CD14-positive monocyte (primary cell): ENCODE measurements around the gene TCP11. TPM values are rescaled to one million over a fixed set of nuclear protein-coding genes. Genes with fewer than 3 reads are reported as not detected.

Source experiments
- DNase-seq, 3 donors: peaks; one replicate each; pipeline ENCODE4 v3.0.0-alpha.2; 2011 to 2022
- H2AFZ ChIP-seq: 2 replicates; pipeline ENCODE4 v1.6.0; 2012; ENCODE audit warnings: mild to moderate bottlenecking, low read depth, low read length, inconsistent platforms; ENCODE audit not compliant: insufficient read depth, poor library complexity, severe bottlenecking
- H3K27ac ChIP-seq, 2 donors: 1 replicate in 1 of 2; 2 replicates in 1 of 2; pipeline ENCODE4 v1.5.1; 2012 to 2013; ENCODE audit warnings: low read length in 2 of 2, control low read depth in 1 of 2, inconsistent platforms in 1 of 2, low read depth in 1 of 2, mild to moderate bottlenecking in 1 of 2
- H3K27me3 ChIP-seq, 2 donors: one replicate each; pipeline versions ENCODE4 v1.6.0 to v1.6.1; 2011 to 2013; ENCODE audit warnings: low read length in 2 of 2; ENCODE audit not compliant: control insufficient read depth in 2 of 2, insufficient read depth in 2 of 2
- H3K36me3 ChIP-seq, 2 donors: replicated peaks in 1 of 2; 1 replicate in 1 of 2; 2 replicates in 1 of 2; pipeline versions ENCODE4 v1.5.1 to v1.6.1; 2012 to 2013; ENCODE audit warnings: low read length in 2 of 2, control low read depth in 1 of 2, inconsistent platforms in 1 of 2, mild to moderate bottlenecking in 1 of 2; ENCODE audit not compliant: insufficient read depth in 2 of 2, control insufficient read depth in 1 of 2
- H3K4me1 ChIP-seq, 2 donors: 1 replicate in 1 of 2; 2 replicates in 1 of 2; pipeline versions ENCODE4 v1.5.1 to v1.6.1; 2012 to 2013; ENCODE audit warnings: low read length in 2 of 2, control low read depth in 1 of 2, inconsistent platforms in 1 of 2, mild to moderate bottlenecking in 1 of 2, moderate library complexity in 1 of 2; ENCODE audit not compliant: insufficient read depth in 2 of 2, control insufficient read depth in 1 of 2
- H3K4me2 ChIP-seq: replicated peaks from 2 replicates; pipeline ENCODE3; 2012; ENCODE audit warnings: low read length, moderate library complexity, mild to moderate bottlenecking; ENCODE audit not compliant: poor library complexity, severe bottlenecking; ENCODE audit errors: extremely low read depth
- H3K4me3 ChIP-seq, 3 experiments: fragments of 200-600 bp in 1 of 3; sonication (generic) in 1 of 3; replicated peaks in 1 of 3; 1 replicate in 2 of 3; 2 replicates in 1 of 3; pipeline ENCODE4 v1.5.1; 2011 to 2013; ENCODE audit warnings: low read length in 3 of 3, mild to moderate bottlenecking in 3 of 3, control low read depth in 2 of 3, low read depth in 2 of 3, inconsistent platforms in 1 of 3, moderate library complexity in 1 of 3
- H3K79me2 ChIP-seq: 2 replicates; pipeline ENCODE4 v1.6.0; 2012; ENCODE audit warnings: mild to moderate bottlenecking, control low read depth, inconsistent platforms, low read length, moderate library complexity; ENCODE audit not compliant: insufficient read depth
- H3K9ac ChIP-seq: 2 replicates; pipeline ENCODE4 v1.6.0; 2017; ENCODE audit warnings: low read length, mild to moderate bottlenecking; ENCODE audit not compliant: insufficient read depth, poor library complexity, severe bottlenecking
- H3K9me3 ChIP-seq, 2 donors: replicated peaks in 1 of 2; 1 replicate in 1 of 2; 2 replicates in 1 of 2; pipeline versions ENCODE4 v1.5.1 to v1.6.1; 2012 to 2013; ENCODE audit warnings: low read length in 2 of 2, control low read depth in 1 of 2; ENCODE audit not compliant: control insufficient read depth in 1 of 2, insufficient read depth in 1 of 2
- H4K20me1 ChIP-seq: 2 replicates; pipeline ENCODE4 v1.6.0; 2012; ENCODE audit warnings: mild to moderate bottlenecking, low read length, control low read depth, moderate library complexity; ENCODE audit not compliant: insufficient read depth
- H3K27ac Mint-ChIP-seq, 7 donors: one replicate each; pipeline ENCODE4 v1.8.0; 2020; ENCODE audit warnings: mild to moderate bottlenecking in 7 of 7, mixed read lengths in 7 of 7, moderate library complexity in 6 of 7, inconsistent platforms in 2 of 7
- H3K27me3 Mint-ChIP-seq, 3 donors: one replicate each; pipeline ENCODE4 v1.8.0; 2021 to 2022; ENCODE audit warnings: low read depth in 3 of 3, mild to moderate bottlenecking in 3 of 3, mixed read lengths in 3 of 3, moderate library complexity in 3 of 3, inconsistent platforms in 1 of 3
- H3K36me3 Mint-ChIP-seq, 2 donors: one replicate each; pipeline ENCODE4 v1.8.0; 2020; ENCODE audit warnings: mixed read lengths in 2 of 2, inconsistent platforms in 1 of 2, mild to moderate bottlenecking in 1 of 2
- H3K4me1 Mint-ChIP-seq: one replicate; pipeline ENCODE4 v1.8.0; 2020; ENCODE audit warnings: mild to moderate bottlenecking, mixed read lengths
- H3K4me3 Mint-ChIP-seq, 2 donors: one replicate each; pipeline ENCODE4 v1.8.0; 2020; ENCODE audit warnings: mild to moderate bottlenecking in 2 of 2, mixed read lengths in 2 of 2, moderate library complexity in 1 of 2
- H3K9me3 Mint-ChIP-seq, 7 donors: one replicate each; pipeline ENCODE4 v1.8.0; 2020 to 2022; ENCODE audit warnings: mixed read lengths in 7 of 7, mild to moderate bottlenecking in 6 of 7, moderate library complexity in 6 of 7, inconsistent platforms in 2 of 7
- WGBS: methylation state at CpG from one replicate; pipeline ENCODE4 v1.1.5; 2013; ENCODE audit warnings: missing lambda C conversion rate; ENCODE audit not compliant: insufficient coverage; 5-methylcytosine and 5-hydroxymethylcytosine counted together
- intact Hi-C, 2 donors: fragments of 100-400 bp; cut with micrococcal nuclease; formaldehyde crosslinking; loops; one replicate each; pipeline versions ENCODE4 v1.15.0 to v1.15.1; 2023
- polyA plus RNA-seq, 3 donors: library from polyadenylated mRNA; depleted of rRNA in 1 of 3; unstranded in 2 of 3; stranded (reverse) in 1 of 3; fragments of 300-500 nt in 2 of 3; fragments of >200 nt in 1 of 3; fragmentation: Illumina TruSeq in 2 of 3; gene quantifications; 1 replicate in 2 of 3; 2 replicates in 1 of 3; pipeline ENCODE4 v1.2.3, GENCODE V29; 2012 to 2021
- TF ChIP-seq, protein P1 (sequence below): fragments of 200-600 bp; IDR thresholded peaks from one replicate; pipeline ENCODE4 v1.8.0; 2022; ENCODE audit warnings: antibody characterized with exemption, mild to moderate bottlenecking

TCP11 gene
- polyA plus RNA-seq, 3 donors, result not detected

DNA sequence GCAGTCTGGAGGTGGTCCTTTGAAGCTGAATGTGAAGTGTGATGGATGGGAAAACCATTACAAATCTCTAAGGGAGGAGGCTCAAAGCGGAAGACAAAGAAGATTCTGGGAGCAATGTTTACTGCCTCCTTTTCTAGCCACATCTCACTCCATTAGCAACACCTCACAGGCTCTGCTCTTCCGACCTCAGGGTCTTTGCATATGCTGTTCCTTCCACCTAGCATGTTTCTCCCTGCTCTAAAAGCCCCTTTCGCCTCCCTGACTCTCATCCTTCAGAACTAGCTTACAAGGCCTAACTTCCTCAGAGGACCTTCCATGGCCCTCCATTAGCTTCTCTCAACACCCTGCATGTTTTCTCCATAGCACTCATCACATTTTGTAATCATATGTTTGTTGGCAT is 4.6 kb upstream of the TCP11 start:
- Histone ChIP-seq H3K4me1 (peaks cover 7 to 9% of the 10 kb centered on the region in 2 donors), H3K79me2 (no peaks in the 10 kb centered on the region), H3K27ac (no peak overlapping the region), H2AFZ (no peak overlapping the region), H3K27me3 (peaks cover 0 to 5% of the 10 kb centered on the region in 2 donors), H3K9ac (no peak overlapping the region), H3K36me3 (no peaks in the 10 kb centered on the region), H3K4me2 (no peak overlapping the region), H3K9me3 (no peaks in the 10 kb centered on the region), H3K4me3 (no peak overlapping the region), H4K20me1 (no peaks in the 10 kb centered on the region)
- no peak for DNase-seq
- 90% methylated on average over 2 of the region's 3 CpGs for WGBS
- no peak overlapping the region for H3K27ac Mint-ChIP-seq
- H3K4me3 Mint-ChIP-seq, result no peak overlapping the region
- H3K4me1 Mint-ChIP-seq, result peaks cover 10% of the 10 kb centered on the region
- no peaks in the 10 kb centered on the region for H3K36me3 Mint-ChIP-seq
- peaks cover 11 to 18% (median 13%) of the 10 kb centered on the region in 3 donors for H3K27me3 Mint-ChIP-seq
- peaks cover 0 to 5% (median 1%) of the 10 kb centered on the region in 7 donors for H3K9me3 Mint-ChIP-seq
- TF ChIP-seq, protein P1, sequence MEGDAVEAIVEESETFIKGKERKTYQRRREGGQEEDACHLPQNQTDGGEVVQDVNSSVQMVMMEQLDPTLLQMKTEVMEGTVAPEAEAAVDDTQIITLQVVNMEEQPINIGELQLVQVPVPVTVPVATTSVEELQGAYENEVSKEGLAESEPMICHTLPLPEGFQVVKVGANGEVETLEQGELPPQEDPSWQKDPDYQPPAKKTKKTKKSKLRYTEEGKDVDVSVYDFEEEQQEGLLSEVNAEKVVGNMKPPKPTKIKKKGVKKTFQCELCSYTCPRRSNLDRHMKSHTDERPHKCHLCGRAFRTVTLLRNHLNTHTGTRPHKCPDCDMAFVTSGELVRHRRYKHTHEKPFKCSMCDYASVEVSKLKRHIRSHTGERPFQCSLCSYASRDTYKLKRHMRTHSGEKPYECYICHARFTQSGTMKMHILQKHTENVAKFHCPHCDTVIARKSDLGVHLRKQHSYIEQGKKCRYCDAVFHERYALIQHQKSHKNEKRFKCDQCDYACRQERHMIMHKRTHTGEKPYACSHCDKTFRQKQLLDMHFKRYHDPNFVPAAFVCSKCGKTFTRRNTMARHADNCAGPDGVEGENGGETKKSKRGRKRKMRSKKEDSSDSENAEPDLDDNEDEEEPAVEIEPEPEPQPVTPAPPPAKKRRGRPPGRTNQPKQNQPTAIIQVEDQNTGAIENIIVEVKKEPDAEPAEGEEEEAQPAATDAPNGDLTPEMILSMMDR, result no peak
- intact Hi-C loops, result no loop called here

DNA sequence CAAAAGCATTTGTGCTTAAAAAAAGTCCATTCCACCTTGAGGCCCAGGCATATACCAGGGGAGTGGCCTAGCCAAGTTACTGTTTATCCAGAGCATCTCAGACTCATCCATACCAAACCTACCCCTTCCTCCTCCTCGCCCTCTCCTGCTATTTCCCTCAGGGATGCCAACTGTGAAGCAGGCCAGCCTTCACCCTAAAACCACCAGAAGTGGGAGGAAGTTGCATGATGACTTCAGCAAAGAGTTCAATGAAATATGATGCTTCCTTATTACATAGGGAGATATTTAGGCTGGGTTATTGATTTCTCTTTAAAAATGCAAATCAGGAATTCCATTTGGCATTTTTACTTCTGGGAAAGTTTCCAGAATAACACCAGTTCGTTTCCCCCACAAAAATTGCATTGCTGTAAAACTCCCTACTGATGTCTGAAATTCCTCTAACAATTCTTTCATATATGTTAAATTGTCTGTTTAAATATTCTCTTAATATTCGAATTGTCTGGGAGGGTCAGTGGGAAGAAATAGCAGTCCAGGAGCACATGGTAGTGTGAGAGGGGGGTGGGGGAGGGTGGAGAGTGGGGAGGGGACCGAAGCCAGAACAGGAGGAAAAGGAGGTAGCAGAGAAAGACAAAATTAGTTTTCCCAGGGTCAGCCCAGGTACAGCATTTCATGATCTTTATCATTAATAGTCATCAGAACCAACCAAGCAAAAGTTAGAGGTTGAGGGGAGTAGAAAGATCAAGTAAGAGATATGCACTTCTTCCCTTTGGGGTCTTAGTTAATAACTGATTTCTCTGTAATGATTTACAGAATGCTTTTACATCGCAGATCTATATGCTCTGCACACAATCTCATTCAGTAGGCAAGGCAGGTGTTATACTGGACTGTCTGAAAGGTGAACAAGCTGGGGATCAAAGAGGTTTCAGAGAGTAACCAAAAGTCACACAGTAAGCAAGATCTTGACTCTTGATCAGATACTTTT is 1.7 kb upstream of the TCP11 start:
- Mint-ChIP-seq H3K36me3 (peaks cover 0 to 1% of the 10 kb centered on the region in 2 donors), H3K27me3 (peaks cover 9 to 20% (median 19%) of the 10 kb centered on the region in 3 donors), H3K4me1 (peaks cover 18% of the 10 kb centered on the region), H3K9me3 (peaks cover 0 to 3% (median 0%) of the 10 kb centered on the region in 7 donors), H3K4me3 (no peak overlapping the region), H3K27ac (peak overlapping the region in 1 of 7 donors; percentile 19)
- no CpG with 5 or more reads among the region's 5 CpGs for WGBS
- Histone ChIP-seq H3K27me3 (peaks cover 0 to 12% of the 10 kb centered on the region in 2 donors), H2AFZ (no peak overlapping the region), H3K36me3 (no peaks in the 10 kb centered on the region), H3K79me2 (no peaks in the 10 kb centered on the region), H3K4me1 (peaks cover 9 to 13% of the 10 kb centered on the region in 2 donors), H3K27ac (no peak overlapping the region), H3K9ac (no peak overlapping the region), H3K4me2 (no peak overlapping the region), H3K4me3 (no peak overlapping the region), H4K20me1 (no peaks in the 10 kb centered on the region), H3K9me3 (no peaks in the 10 kb centered on the region)
- TF ChIP-seq, protein P1, result no peak
- DNase-seq, result no peak
- intact Hi-C loops, result no loop called here
